HL-60 (cell line): ENCODE results near the gene TLX1.

Experiments used
- GABPA ChIP-seq: IDR thresholded peaks from 2 replicates; pipeline ENCODE4 v1.6.1; 2012; ENCODE audit warnings: low read depth
- POLR2AphosphoS5 ChIP-seq: IDR thresholded peaks from 2 replicates; pipeline ENCODE4 v1.6.1; 2012; ENCODE audit warnings: low read depth
- TF ChIP-seq, protein P1 (sequence below): IDR thresholded peaks from one replicate; pipeline ENCODE4 v1.5.1; 2011; ENCODE audit warnings: low read length, control low read depth, inconsistent platforms; ENCODE audit not compliant: insufficient read depth
- TF ChIP-seq, protein P2 (sequence below): IDR thresholded peaks from 2 replicates; pipeline ENCODE4 v1.6.1; 2012; ENCODE audit warnings: low read depth; ENCODE audit not compliant: insufficient replicate concordance

DNA sequence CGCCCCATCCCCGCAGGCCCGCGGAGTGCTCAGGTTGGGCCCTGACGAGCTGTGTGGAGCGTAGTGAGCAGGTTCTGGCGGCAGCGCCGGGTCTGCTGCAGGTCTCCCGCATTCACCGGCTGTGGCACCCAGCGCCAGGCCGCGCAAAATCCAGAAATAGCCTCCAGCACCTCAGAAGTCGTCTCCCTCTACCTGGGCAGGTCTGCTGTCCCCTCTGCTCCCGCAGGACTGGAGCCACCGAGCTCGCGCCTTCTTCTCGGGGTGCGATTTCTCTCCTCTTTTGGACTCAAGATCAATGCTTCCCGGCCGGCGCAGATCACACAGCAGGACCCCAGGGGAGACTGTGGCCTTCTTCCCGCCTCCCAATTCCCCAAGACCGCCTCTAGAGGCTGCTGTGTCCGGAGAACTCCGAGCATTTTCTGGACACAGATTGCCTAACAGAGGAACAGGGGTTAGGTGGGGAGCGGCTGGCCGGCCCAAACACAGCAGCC is 8.4 kb downstream of the TLX1 start:
- TF ChIP-seq, protein P1, sequence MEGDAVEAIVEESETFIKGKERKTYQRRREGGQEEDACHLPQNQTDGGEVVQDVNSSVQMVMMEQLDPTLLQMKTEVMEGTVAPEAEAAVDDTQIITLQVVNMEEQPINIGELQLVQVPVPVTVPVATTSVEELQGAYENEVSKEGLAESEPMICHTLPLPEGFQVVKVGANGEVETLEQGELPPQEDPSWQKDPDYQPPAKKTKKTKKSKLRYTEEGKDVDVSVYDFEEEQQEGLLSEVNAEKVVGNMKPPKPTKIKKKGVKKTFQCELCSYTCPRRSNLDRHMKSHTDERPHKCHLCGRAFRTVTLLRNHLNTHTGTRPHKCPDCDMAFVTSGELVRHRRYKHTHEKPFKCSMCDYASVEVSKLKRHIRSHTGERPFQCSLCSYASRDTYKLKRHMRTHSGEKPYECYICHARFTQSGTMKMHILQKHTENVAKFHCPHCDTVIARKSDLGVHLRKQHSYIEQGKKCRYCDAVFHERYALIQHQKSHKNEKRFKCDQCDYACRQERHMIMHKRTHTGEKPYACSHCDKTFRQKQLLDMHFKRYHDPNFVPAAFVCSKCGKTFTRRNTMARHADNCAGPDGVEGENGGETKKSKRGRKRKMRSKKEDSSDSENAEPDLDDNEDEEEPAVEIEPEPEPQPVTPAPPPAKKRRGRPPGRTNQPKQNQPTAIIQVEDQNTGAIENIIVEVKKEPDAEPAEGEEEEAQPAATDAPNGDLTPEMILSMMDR, result no peak
- TF ChIP-seq POLR2AphosphoS5 (no peak), GABPA (no peak)
- TF ChIP-seq, protein P2, sequence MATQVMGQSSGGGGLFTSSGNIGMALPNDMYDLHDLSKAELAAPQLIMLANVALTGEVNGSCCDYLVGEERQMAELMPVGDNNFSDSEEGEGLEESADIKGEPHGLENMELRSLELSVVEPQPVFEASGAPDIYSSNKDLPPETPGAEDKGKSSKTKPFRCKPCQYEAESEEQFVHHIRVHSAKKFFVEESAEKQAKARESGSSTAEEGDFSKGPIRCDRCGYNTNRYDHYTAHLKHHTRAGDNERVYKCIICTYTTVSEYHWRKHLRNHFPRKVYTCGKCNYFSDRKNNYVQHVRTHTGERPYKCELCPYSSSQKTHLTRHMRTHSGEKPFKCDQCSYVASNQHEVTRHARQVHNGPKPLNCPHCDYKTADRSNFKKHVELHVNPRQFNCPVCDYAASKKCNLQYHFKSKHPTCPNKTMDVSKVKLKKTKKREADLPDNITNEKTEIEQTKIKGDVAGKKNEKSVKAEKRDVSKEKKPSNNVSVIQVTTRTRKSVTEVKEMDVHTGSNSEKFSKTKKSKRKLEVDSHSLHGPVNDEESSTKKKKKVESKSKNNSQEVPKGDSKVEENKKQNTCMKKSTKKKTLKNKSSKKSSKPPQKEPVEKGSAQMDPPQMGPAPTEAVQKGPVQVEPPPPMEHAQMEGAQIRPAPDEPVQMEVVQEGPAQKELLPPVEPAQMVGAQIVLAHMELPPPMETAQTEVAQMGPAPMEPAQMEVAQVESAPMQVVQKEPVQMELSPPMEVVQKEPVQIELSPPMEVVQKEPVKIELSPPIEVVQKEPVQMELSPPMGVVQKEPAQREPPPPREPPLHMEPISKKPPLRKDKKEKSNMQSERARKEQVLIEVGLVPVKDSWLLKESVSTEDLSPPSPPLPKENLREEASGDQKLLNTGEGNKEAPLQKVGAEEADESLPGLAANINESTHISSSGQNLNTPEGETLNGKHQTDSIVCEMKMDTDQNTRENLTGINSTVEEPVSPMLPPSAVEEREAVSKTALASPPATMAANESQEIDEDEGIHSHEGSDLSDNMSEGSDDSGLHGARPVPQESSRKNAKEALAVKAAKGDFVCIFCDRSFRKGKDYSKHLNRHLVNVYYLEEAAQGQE, result no peak
